CD4-positive, alpha-beta T cell (primary cell): ENCODE data around the gene ARL16. TPM values are rescaled to one million over a fixed set of nuclear protein-coding genes. Genes with fewer than 3 reads are reported as not detected.
A peak's percentile ranks its signal among the peaks of the same experiment; 100 is the strongest.

Experiments
- ATAC-seq: fragments of 200-7000 bp; cut with Tn5 transposase; one replicate; pipeline ENCODE4 v1.10.0; 2022; ENCODE audit warnings: mild to moderate bottlenecking; ENCODE audit not compliant: poor library complexity
- CTCF ChIA-PET: fragments of 350-600 bp; sonication (Branson Sonifier 250); formaldehyde crosslinking; loops from one replicate; lab custom pipeline; 2021; ENCODE audit warnings: antibody characterized with exemption, inconsistent platforms; lab: Charles Lee
- POLR2A ChIA-PET: fragments of 350-600 bp; sonication (Branson Sonifier 250); formaldehyde crosslinking; loops from one replicate; lab custom pipeline; 2021; ENCODE audit warnings: antibody characterized with exemption, inconsistent platforms; lab: Charles Lee
- DNase-seq, 14 experiments: peaks; one replicate each; pipeline ENCODE4 v3.0.0-alpha.2; 2013 to 2020; ENCODE audit warnings: mixed read lengths in 2 of 14
- H3K27ac ChIP-seq, 2 donors: one replicate each; pipeline versions ENCODE4 v1.5.1 to v1.7.0; 2013; ENCODE audit warnings: low read length in 2 of 2, low read depth in 1 of 2, mild to moderate bottlenecking in 1 of 2
- H3K27me3 ChIP-seq, 2 experiments: 1 replicate in 1 of 2; 2 replicates in 1 of 2; pipeline versions ENCODE4 v1.6.1 to v1.7.0; 2013; ENCODE audit warnings: low read length in 2 of 2, control low read depth in 1 of 2, mild to moderate bottlenecking in 1 of 2, moderate library complexity in 1 of 2; ENCODE audit not compliant: insufficient read depth in 2 of 2, control insufficient read depth in 1 of 2
- H3K36me3 ChIP-seq: one replicate; pipeline ENCODE4 v1.6.1; 2013; ENCODE audit warnings: low read length, control low read depth; ENCODE audit not compliant: insufficient read depth
- H3K4me1 ChIP-seq: one replicate; pipeline ENCODE4 v1.6.1; 2013; ENCODE audit warnings: low read length, control low read depth; ENCODE audit not compliant: insufficient read depth
- H3K4me3 ChIP-seq: one replicate; pipeline ENCODE4 v1.5.1; 2013; ENCODE audit warnings: mild to moderate bottlenecking, low read length, moderate library complexity
- H3K9me3 ChIP-seq, 2 experiments: 1 replicate in 1 of 2; 2 replicates in 1 of 2; pipeline versions ENCODE4 v1.6.1 to v1.7.0; 2013; ENCODE audit warnings: low read length in 2 of 2, mild to moderate bottlenecking in 2 of 2, control low read depth in 1 of 2, moderate library complexity in 1 of 2; ENCODE audit not compliant: control insufficient read depth in 1 of 2, insufficient read depth in 1 of 2
- H3K27ac Mint-ChIP-seq: one replicate; pipeline ENCODE4 v1.8.0; 2020; ENCODE audit warnings: mixed read lengths
- H3K27me3 Mint-ChIP-seq: one replicate; pipeline ENCODE4 v1.8.0; 2021; ENCODE audit warnings: mixed read lengths
- H3K36me3 Mint-ChIP-seq: one replicate; pipeline ENCODE4 v1.8.0; 2021; ENCODE audit warnings: low read depth, mixed read lengths
- H3K4me1 Mint-ChIP-seq: one replicate; pipeline ENCODE4 v1.8.0; 2021; ENCODE audit warnings: low read depth, mixed read lengths
- H3K4me3 Mint-ChIP-seq: one replicate; pipeline ENCODE4 v1.8.0; 2020; ENCODE audit warnings: mild to moderate bottlenecking, mixed read lengths
- H3K9me3 Mint-ChIP-seq: one replicate; pipeline ENCODE4 v1.8.0; 2020; ENCODE audit warnings: mixed read lengths
- intact Hi-C, 2 experiments: fragments of 100-400 bp; cut with DNase I in 1 of 2; cut with micrococcal nuclease in 1 of 2; formaldehyde crosslinking; loops; one replicate each; pipeline versions ENCODE4 v1.15.1 to v1.9.0; 2023 to 2025; cut with DNase I, micrococcal nuclease
- polyA plus RNA-seq, 2 donors: library from polyadenylated mRNA; unstranded; fragments of 120-200 nt; gene quantifications; one replicate each; pipeline ENCODE4 v1.2.1, GENCODE V29; 2013
- total RNA-seq, 174 experiments: library from RNA in 2 of 174; stranded (reverse) in 2 of 174; gene quantifications; one replicate each; pipeline ENCODE4 v1.2.3 and lab custom pipeline; 2021 to 2026
- TF ChIP-seq, protein P1 (sequence below): fragments of 200-600 bp; IDR thresholded peaks from one replicate; pipeline ENCODE4 v1.8.0; 2022; ENCODE audit warnings: antibody characterized with exemption, mild to moderate bottlenecking

The ARL16 gene
- total RNA-seq (10 to 100 TPM; 35.7 to 38.5 TPM), total RNA-seq (lab: John Stamatoyannopoulos, UW) (9.7 to 41.6 (median 23.7) reads per million in 172 experiments)
- polyA plus RNA-seq (2013, experiment 1 of 2), result 28.2 TPM
- polyA plus RNA-seq (2013, experiment 2 of 2), result 25.3 TPM

DNA sequence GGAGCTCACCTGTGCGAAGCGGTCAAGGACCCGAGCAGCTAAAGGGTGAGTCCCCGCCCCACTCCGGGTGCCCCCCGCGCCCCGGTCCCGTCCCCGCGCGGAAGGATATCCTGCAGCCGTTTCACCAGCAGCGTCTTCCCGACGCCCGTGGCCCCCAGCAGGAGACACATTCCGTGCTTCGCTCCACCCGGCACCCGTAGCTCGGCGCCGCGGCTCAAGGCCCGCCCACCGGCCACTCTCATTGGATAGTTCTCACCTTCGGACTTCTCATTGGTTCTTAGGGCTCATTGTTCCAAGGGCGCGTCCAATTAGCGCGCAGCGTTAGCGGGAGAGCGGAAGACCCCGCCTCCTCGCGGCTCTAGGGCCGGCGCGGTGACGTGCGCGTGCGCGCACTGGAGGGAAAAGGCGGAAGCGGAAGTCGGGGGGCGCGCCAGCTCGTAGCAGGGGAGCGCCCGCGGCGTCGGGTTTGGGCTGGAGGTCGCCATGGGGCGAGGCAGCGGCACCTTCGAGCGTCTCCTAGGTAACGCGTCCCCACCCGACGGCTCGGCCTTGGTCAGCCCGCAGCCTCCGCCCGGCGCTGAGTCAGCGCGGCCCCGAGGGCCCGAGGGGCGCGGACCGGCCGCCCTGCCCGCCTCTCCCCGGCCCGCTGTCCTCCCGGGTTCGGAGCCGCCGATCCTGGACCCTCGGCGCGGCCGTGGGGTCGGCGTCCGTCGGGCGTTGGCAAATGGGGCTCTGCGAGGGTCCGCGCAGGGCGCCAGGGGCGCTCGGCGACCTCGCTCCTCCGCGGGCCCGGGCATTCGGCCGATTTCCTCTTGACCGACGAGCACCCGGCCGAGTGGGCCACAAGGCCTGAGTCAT is at the start of gene ARL16, which contains the start of gene HGS:
Gene ARL16 (minus strand): TSS at position 214 of the 858 bp plus-strand sequence. CDS start 44 bp downstream, at position 170.
Gene HGS (plus strand): TSS at position 428 of the 858 bp plus-strand sequence. CDS start 56 bp downstream, at position 484.
- H3K4me1 Mint-ChIP-seq, result peaks cover 24% of the 10 kb centered on the region
- POLR2A ChIA-PET, result interaction anchor here (0.6 to 4.0 kb wide), 20 partner anchors 9 to 933 kb away, joined by 3 to 43 read pairs (median 4); partner anchors contain the start of genes ACTG1, CCDC137, CENPX and FAAP100
- TF ChIP-seq, protein P1, sequence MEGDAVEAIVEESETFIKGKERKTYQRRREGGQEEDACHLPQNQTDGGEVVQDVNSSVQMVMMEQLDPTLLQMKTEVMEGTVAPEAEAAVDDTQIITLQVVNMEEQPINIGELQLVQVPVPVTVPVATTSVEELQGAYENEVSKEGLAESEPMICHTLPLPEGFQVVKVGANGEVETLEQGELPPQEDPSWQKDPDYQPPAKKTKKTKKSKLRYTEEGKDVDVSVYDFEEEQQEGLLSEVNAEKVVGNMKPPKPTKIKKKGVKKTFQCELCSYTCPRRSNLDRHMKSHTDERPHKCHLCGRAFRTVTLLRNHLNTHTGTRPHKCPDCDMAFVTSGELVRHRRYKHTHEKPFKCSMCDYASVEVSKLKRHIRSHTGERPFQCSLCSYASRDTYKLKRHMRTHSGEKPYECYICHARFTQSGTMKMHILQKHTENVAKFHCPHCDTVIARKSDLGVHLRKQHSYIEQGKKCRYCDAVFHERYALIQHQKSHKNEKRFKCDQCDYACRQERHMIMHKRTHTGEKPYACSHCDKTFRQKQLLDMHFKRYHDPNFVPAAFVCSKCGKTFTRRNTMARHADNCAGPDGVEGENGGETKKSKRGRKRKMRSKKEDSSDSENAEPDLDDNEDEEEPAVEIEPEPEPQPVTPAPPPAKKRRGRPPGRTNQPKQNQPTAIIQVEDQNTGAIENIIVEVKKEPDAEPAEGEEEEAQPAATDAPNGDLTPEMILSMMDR, result no peak

DNA sequence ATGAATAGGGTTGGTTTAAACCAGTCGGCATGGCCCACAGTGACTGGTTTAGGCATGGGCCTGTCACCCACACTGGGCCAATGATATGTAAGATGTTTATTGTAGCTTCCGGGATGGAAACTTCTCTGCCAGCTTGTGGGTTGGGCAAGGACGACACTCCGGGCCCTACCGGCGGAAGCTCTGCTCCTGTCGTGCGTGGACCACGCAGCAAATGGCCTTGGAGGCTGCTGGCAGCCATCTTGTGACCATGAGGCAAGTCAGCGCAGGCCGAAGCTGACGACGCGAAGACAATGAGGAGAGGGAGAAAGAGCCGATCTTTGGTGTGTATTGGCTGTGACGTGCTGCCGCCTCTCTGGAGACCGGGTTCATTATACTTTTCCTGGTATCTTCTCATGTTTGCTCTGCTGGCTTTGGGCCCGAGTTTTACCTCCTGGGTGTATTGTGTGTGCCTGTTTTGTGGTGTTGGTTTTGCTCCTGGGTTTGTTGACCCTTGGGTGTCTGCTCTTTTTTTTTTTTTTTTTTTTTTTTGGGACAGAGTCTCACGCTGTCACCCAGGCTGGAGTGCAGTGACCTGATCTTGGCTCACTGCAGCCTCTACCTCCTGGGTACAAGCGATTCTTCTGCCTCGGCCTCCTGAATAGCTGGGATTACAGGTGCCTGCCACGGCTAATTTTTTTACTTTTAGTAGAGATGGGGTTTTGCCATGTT is 43.9 kb upstream of the ARL16 start:
- peaks cover 0 to 5% of the 10 kb centered on the region in 2 experiments for H3K27me3 ChIP-seq
- Mint-ChIP-seq H3K4me3 (no peak overlapping the region), H3K27ac (no peak overlapping the region), H3K36me3 (no peaks in the 10 kb centered on the region), H3K4me1 (no peaks in the 10 kb centered on the region), H3K27me3 (peaks cover 28% of the 10 kb centered on the region), H3K9me3 (no peaks in the 10 kb centered on the region)
- TF ChIP-seq, protein P1, result no peak
- intact Hi-C loops, result no loop called here
- no peaks in the 10 kb centered on the region for H3K9me3 ChIP-seq
- ATAC-seq (no peak), DNase-seq (no peak)
- ChIA-PET CTCF (no interaction called here), POLR2A (no interaction called here)
- no peaks in the 10 kb centered on the region for H3K36me3 ChIP-seq
- no peak overlapping the region for H3K27ac ChIP-seq
- no peaks in the 10 kb centered on the region for H3K4me1 ChIP-seq
- H3K4me3 ChIP-seq, result no peak overlapping the region

More for the DNA sequence above, at the start of gene ARL16, which contains the start of gene HGS:
- no peaks in the 10 kb centered on the region for H3K9me3 Mint-ChIP-seq
- Histone ChIP-seq H3K36me3 (peaks cover 36% of the 10 kb centered on the region), H3K27ac (peak within 1 kb of the TSS; percentile 67 to 69), H3K27me3 (no peaks in the 10 kb centered on the region), H3K4me1 (peaks cover 51% of the 10 kb centered on the region), H3K9me3 (no peaks in the 10 kb centered on the region), H3K4me3 (peak within 1 kb of the TSS; percentile 98)
- CTCF ChIA-PET, result interaction anchor here (0.6 to 1.6 kb wide), 4 partner anchors 18 to 186 kb away, joined by 3 to 5 read pairs (median 4); no protein-coding TSS in a partner anchor
- H3K27me3 Mint-ChIP-seq, result no peaks in the 10 kb centered on the region
- ATAC-seq, result peak; percentile 99
- peak; percentile 94 to 99 (median 96) for DNase-seq
- intact Hi-C loops, result loop anchor here (1.0 to 5.0 kb wide), 5 partner anchors 18 to 178 kb away; partner anchors contain the start of genes CCDC137 (in 1 of the 2), MRPL12 (in 1 of the 2), NPLOC4 (in 1 of the 2) and OXLD1 (in 1 of the 2)
- peaks cover 46% of the 10 kb centered on the region for H3K36me3 Mint-ChIP-seq
- peak within 1 kb of the TSS; percentile 81 for H3K27ac Mint-ChIP-seq
- H3K4me3 Mint-ChIP-seq, result peak within 1 kb of the TSS; percentile 100

DNA sequence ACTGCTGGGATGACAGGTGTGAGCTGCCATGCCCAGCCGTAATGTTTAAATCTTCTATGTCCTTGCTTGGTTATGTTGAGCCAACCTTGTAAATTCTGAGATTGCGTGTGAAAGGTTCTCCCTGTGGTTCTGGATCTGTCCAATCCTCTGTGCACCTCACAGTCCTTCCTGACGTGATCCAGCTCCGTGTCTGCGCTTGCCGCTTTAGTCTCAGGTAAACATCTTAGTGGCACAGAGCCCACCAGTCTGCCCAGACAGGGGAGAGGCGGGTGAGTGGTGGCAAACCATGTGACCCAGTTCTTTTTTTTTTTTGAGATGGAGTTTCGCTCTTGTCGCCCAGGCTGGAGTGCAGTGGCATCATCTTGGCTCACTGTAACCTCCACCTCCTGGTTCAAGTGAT is 42.4 kb upstream of the ARL16 start:
- ChIA-PET CTCF (no interaction called here), POLR2A (no interaction called here)
- H3K4me1 Mint-ChIP-seq, result no peaks in the 10 kb centered on the region

More for the DNA sequence above, 42.4 kb upstream of the ARL16 start:
- Histone ChIP-seq H3K4me3 (no peak overlapping the region), H3K36me3 (no peaks in the 10 kb centered on the region), H3K27ac (no peak overlapping the region), H3K27me3 (peaks cover 0 to 5% of the 10 kb centered on the region in 2 experiments), H3K9me3 (no peaks in the 10 kb centered on the region), H3K4me1 (no peaks in the 10 kb centered on the region)
- H3K9me3 Mint-ChIP-seq, result no peaks in the 10 kb centered on the region
- no peak for ATAC-seq
- no peak overlapping the region for H3K27ac Mint-ChIP-seq
- no peak for DNase-seq
- intact Hi-C loops, result no loop called here
- TF ChIP-seq, protein P1, result no peak
- H3K27me3 Mint-ChIP-seq, result peaks cover 18% of the 10 kb centered on the region
- no peaks in the 10 kb centered on the region for H3K36me3 Mint-ChIP-seq
- no peak overlapping the region for H3K4me3 Mint-ChIP-seq
